Smooth muscle cell (in vitro differentiated cells): ENCODE results near the gene NDUFA6. TPM values are rescaled to one million over a fixed set of nuclear protein-coding genes. Genes with fewer than 3 reads are reported as not detected.
"Not testable (repeated sequence)": the region's sequence is repeated elsewhere in the genome, so short reads cannot be mapped to it uniquely, and the experiment has no call there.

Source experiments
- DNase-seq: peaks from one replicate; lab custom pipeline; 2025; ENCODE audit not compliant: unreplicated experiment; lab: John Stamatoyannopoulos, UW
- H2AFZ ChIP-seq: fragments of 200-600 bp; sonication (generic); 2 replicates; pipeline ENCODE4 v1.6.0; 2016; ENCODE audit warnings: antibody characterized with exemption, low read depth, mild to moderate bottlenecking
- H3F3A ChIP-seq: fragments of 200-600 bp; sonication (generic); 2 replicates; pipeline ENCODE4 v1.6.0; 2017; ENCODE audit warnings: antibody characterized with exemption, low read depth
- H3K27ac ChIP-seq: fragments of 200-600 bp; sonication (generic); 2 replicates; pipeline ENCODE4 v1.5.1; 2016; ENCODE audit warnings: low read depth, mild to moderate bottlenecking
- H3K27me3 ChIP-seq: fragments of 200-600 bp; sonication (generic); 2 replicates; pipeline ENCODE4 v1.6.1; 2016; ENCODE audit warnings: low read depth, mild to moderate bottlenecking
- H3K36me3 ChIP-seq: fragments of 200-600 bp; sonication (generic); 2 replicates; pipeline ENCODE4 v1.5.1; 2016; ENCODE audit warnings: low read depth
- H3K4me1 ChIP-seq: fragments of 200-600 bp; sonication (generic); 2 replicates; pipeline ENCODE4 v1.5.1; 2016; ENCODE audit warnings: low read depth
- H3K4me2 ChIP-seq: fragments of 200-600 bp; sonication (generic); 2 replicates; pipeline ENCODE4 v1.6.0; 2016; ENCODE audit warnings: mild to moderate bottlenecking
- H3K4me3 ChIP-seq: fragments of 200-600 bp; sonication (generic); 2 replicates; pipeline ENCODE4 v1.5.1; 2016; ENCODE audit warnings: mild to moderate bottlenecking
- H3K79me2 ChIP-seq: fragments of 200-600 bp; sonication (generic); 2 replicates; pipeline ENCODE4 v1.6.0; 2016; ENCODE audit warnings: low read depth, mild to moderate bottlenecking
- H3K9ac ChIP-seq: fragments of 200-600 bp; sonication (generic); 2 replicates; pipeline ENCODE4 v1.6.0; 2016; ENCODE audit warnings: low read depth
- H3K9me3 ChIP-seq: fragments of 200-600 bp; sonication (generic); replicated peaks from 2 replicates; pipeline ENCODE4 v1.5.1; 2016; ENCODE audit warnings: low read depth
- H4K20me1 ChIP-seq: fragments of 200-600 bp; sonication (generic); 2 replicates; pipeline ENCODE4 v1.6.0; 2016; ENCODE audit warnings: low read depth
- CTCF ChIP-seq: fragments of 200-600 bp; sonication (generic); IDR thresholded peaks from 2 replicates; pipeline ENCODE4 v1.5.1; 2017; ENCODE audit warnings: borderline replicate concordance, mild to moderate bottlenecking, antibody characterized with exemption; ENCODE audit not compliant: insufficient read depth, poor library complexity, severe bottlenecking
- WGBS: methylation state at CpG from one replicate; pipeline ENCODE4 v1.1.7; 2016; ENCODE audit warnings: low lambda C conversion rate; 5-methylcytosine and 5-hydroxymethylcytosine counted together
- polyA plus RNA-seq: library from polyadenylated mRNA; unstranded; fragments of >200 nt; fragmentation: Nextera tagmentation; extraction: Ambion mirVana; gene quantifications from 2 replicates; pipeline ENCODE4 v1.2.1, GENCODE V29; 2016
- total RNA-seq: library from RNA; depleted of rRNA; stranded (reverse); fragments of >200 nt; gene quantifications from 2 replicates; pipeline ENCODE4 v1.2.3, GENCODE V29; 2014

Gene NDUFA6
- total RNA-seq (103 and 114 TPM in 2 replicates), polyA plus RNA-seq (264 and 284 TPM in 2 replicates)

GRCh38 chr22:42090596-42091454 lies at the start of gene NDUFA6:
Gene NDUFA6 (minus strand): TSS chr22:42090772. CDS start chr22:42090744, 28 bp downstream.
- H3F3A ChIP-seq, result peaks cover 11% of the 10 kb centered on the region
- peak; percentile 76 for TF ChIP-seq CTCF
- H3K4me3 ChIP-seq, result peak within 1 kb of the TSS; percentile 77
- H3K4me1 ChIP-seq, result peaks cover 11% of the 10 kb centered on the region
- H3K9me3 ChIP-seq, result no peaks in the 10 kb centered on the region
- peaks cover 17% of the 10 kb centered on the region for H4K20me1 ChIP-seq
- H3K9ac ChIP-seq, result peak within 1 kb of the TSS; percentile 96
- under 1% methylated on average over 71 of the region's 71 CpGs for WGBS
- peak within 1 kb of the TSS; percentile 95 for H3K27ac ChIP-seq
- peaks cover 30% of the 10 kb centered on the region for H3K79me2 ChIP-seq
- peak within 1 kb of the TSS; percentile 96 for H2AFZ ChIP-seq
- peak within 1 kb of the TSS; percentile 93 for H3K4me2 ChIP-seq
- H3K36me3 ChIP-seq, result no peaks in the 10 kb centered on the region
- peak; percentile 91 for DNase-seq
- H3K27me3 ChIP-seq, result no peaks in the 10 kb centered on the region

GRCh38 chr22:42140153-42140552 lies 49.6 kb upstream of the NDUFA6 start:
- not testable (repeated sequence) for H3K27ac ChIP-seq, H3K79me2 ChIP-seq, H3F3A ChIP-seq, H3K4me1 ChIP-seq, H3K9me3 ChIP-seq, H3K36me3 ChIP-seq, H3K27me3 ChIP-seq, DNase-seq, H4K20me1 ChIP-seq, H2AFZ ChIP-seq, H3K4me3 ChIP-seq, H3K4me2 ChIP-seq, H3K9ac ChIP-seq
- 87% methylated on average over 14 of the region's 17 CpGs for WGBS

DNA sequence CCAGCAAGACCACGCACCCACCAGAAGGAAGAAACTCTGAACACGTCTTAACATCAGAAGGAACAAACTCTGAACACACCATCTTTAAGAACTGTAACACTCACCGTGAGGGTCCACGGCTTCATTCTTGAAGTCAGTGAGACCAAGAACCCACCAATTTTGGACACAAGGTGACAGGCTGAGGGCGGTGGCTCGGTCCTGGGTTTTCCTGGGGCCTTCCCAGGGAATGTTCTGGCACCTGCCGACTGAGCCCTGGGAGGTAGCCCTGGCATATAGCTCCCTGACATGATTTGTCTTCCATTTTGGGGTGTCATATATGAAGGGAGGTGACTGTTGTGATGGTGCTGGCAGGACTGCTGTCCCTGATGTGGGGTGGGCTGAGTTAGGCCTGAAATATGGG lies 48.9 kb upstream of the NDUFA6 start:
- H3K36me3 ChIP-seq, H3K9me3 ChIP-seq, H3K4me2 ChIP-seq, H4K20me1 ChIP-seq, H3F3A ChIP-seq, H3K4me1 ChIP-seq, H3K27ac ChIP-seq, H3K4me3 ChIP-seq, H2AFZ ChIP-seq, H3K27me3 ChIP-seq, DNase-seq, H3K9ac ChIP-seq, H3K79me2 ChIP-seq: not testable (repeated sequence)
- WGBS, result 92% methylated on average over 7 of the region's 7 CpGs

GRCh38 chr22:42138972-42139371 lies 48.4 kb upstream of the NDUFA6 start:
- no peaks in the 10 kb centered on the region for H4K20me1 ChIP-seq
- WGBS, result 93% methylated on average over 2 of the region's 2 CpGs
- H3K27ac ChIP-seq, result no peak overlapping the region
- H3F3A ChIP-seq, result no peaks in the 10 kb centered on the region
- H3K4me2 ChIP-seq, result no peak overlapping the region
- H3K4me1 ChIP-seq, result no peaks in the 10 kb centered on the region
- H3K79me2 ChIP-seq, result no peaks in the 10 kb centered on the region
- no peak overlapping the region for H2AFZ ChIP-seq
- no peak for DNase-seq
- no peak overlapping the region for H3K9ac ChIP-seq
- H3K36me3 ChIP-seq, result no peaks in the 10 kb centered on the region
- no peaks in the 10 kb centered on the region for H3K9me3 ChIP-seq
- no peak for TF ChIP-seq CTCF
- no peak overlapping the region for H3K4me3 ChIP-seq
- no peaks in the 10 kb centered on the region for H3K27me3 ChIP-seq
